DND-41 (cell line): Measurements from ENCODE around the gene SMARCA2.

Experiments used
- ATAC-seq: fragments of 200-7000 bp; cut with Tn5 transposase; 3 replicates; pipeline ENCODE4 v1.9.1; 2021; ENCODE audit warnings: low read depth; ENCODE audit not compliant: insufficient read depth
- DNase-seq: peaks from one replicate; pipeline ENCODE4 v3.0.0-alpha.2; 2020
- H2AFZ ChIP-seq: 2 replicates; pipeline ENCODE4 v1.6.0; 2012; ENCODE audit warnings: low read depth, low read length
- H3K27ac ChIP-seq: 2 replicates; pipeline ENCODE4 v1.5.1; 2012; ENCODE audit warnings: low read length, inconsistent platforms
- H3K27me3 ChIP-seq: fragments of 200-600 bp; sonication (generic); 2 replicates; pipeline ENCODE4 v1.6.0; 2012; ENCODE audit warnings: low read length, mild to moderate bottlenecking, inconsistent platforms; ENCODE audit not compliant: insufficient read depth, poor library complexity
- H3K36me3 ChIP-seq: 2 replicates; pipeline ENCODE4 v1.5.1; 2012; ENCODE audit warnings: low read length, inconsistent platforms; ENCODE audit not compliant: insufficient read depth
- H3K4me1 ChIP-seq: 2 replicates; pipeline ENCODE4 v1.5.1; 2012; ENCODE audit warnings: mild to moderate bottlenecking, low read length; ENCODE audit not compliant: insufficient read depth
- H3K4me2 ChIP-seq: 2 replicates; pipeline ENCODE4 v1.6.0; 2012; ENCODE audit warnings: mild to moderate bottlenecking, moderate library complexity, low read length, inconsistent platforms; ENCODE audit not compliant: insufficient read depth
- H3K4me3 ChIP-seq, 2 experiments: fragments of 200-600 bp in 1 of 2; shearing (Covaris generic) in 1 of 2; 2 replicates each; pipeline ENCODE4 v1.5.1; 2012 to 2016; ENCODE audit warnings: inconsistent platforms in 2 of 2, low read length in 2 of 2, mild to moderate bottlenecking in 2 of 2, low read depth in 1 of 2, moderate library complexity in 1 of 2
- H3K79me2 ChIP-seq: 2 replicates; pipeline ENCODE4 v1.6.0; 2012; ENCODE audit warnings: low read length, inconsistent platforms; ENCODE audit not compliant: insufficient read depth
- H3K9ac ChIP-seq: 2 replicates; pipeline ENCODE4 v1.6.0; 2012; ENCODE audit warnings: low read depth, mild to moderate bottlenecking, inconsistent platforms, low read length, moderate library complexity
- H3K9me3 ChIP-seq: 2 replicates; pipeline ENCODE4 v1.5.1; 2012; ENCODE audit warnings: low read length, moderate library complexity, mild to moderate bottlenecking, inconsistent platforms; ENCODE audit not compliant: insufficient read depth, severe bottlenecking
- H4K20me1 ChIP-seq: 2 replicates; pipeline ENCODE4 v1.6.0; 2012; ENCODE audit warnings: low read length; ENCODE audit not compliant: insufficient read depth
- CTCF ChIP-seq: IDR thresholded peaks from 2 replicates; pipeline ENCODE4 v1.5.1; 2012; ENCODE audit warnings: borderline replicate concordance, low read length, moderate library complexity, mild to moderate bottlenecking; ENCODE audit not compliant: poor library complexity, severe bottlenecking; ENCODE audit errors: extremely low read depth
- EZH2 ChIP-seq: IDR thresholded peaks from 3 replicates; pipeline ENCODE4 v1.6.1; 2012; ENCODE audit warnings: borderline replicate concordance, low read depth, mild to moderate bottlenecking, moderate library complexity, low read length, inconsistent platforms; ENCODE audit not compliant: severe bottlenecking

Gene SMARCA2

GRCh38 chr9:2096376-2096970, 81.3 kb downstream of the SMARCA2 start:
- no peaks in the 10 kb centered on the region for H3K79me2 ChIP-seq
- no peak overlapping the region for H3K4me2 ChIP-seq
- H3K4me3 ChIP-seq = no peak overlapping the region
- peaks cover 58% of the 10 kb centered on the region for H3K36me3 ChIP-seq
- H4K20me1 ChIP-seq = no peaks in the 10 kb centered on the region
- no peaks in the 10 kb centered on the region for H3K4me1 ChIP-seq
- no peak overlapping the region for H2AFZ ChIP-seq
- no peak overlapping the region for H3K27ac ChIP-seq
- H3K9me3 ChIP-seq = no peaks in the 10 kb centered on the region
- H3K27me3 ChIP-seq = no peaks in the 10 kb centered on the region
- H3K9ac ChIP-seq = no peak overlapping the region
- ATAC-seq (no peak; the same call in 2 of the 3 replicates), DNase-seq (no peak)
- TF ChIP-seq EZH2 (no peak), CTCF (no peak)

GRCh38 chr9:2106666-2107065, 91.5 kb downstream of the SMARCA2 start:
- Histone ChIP-seq H3K27me3 (no peaks in the 10 kb centered on the region), H4K20me1 (no peaks in the 10 kb centered on the region), H3K4me1 (no peaks in the 10 kb centered on the region), H3K4me2 (no peak overlapping the region), H3K4me3 (no peak overlapping the region), H3K36me3 (peaks cover 58% of the 10 kb centered on the region), H3K9ac (no peak overlapping the region), H3K79me2 (no peaks in the 10 kb centered on the region), H2AFZ (no peak overlapping the region), H3K27ac (no peak overlapping the region), H3K9me3 (no peaks in the 10 kb centered on the region)
- DNase-seq = no peak
- ATAC-seq = no peak
- TF ChIP-seq EZH2 = no peak

GRCh38 chr9:2107906-2108451, 92.8 kb downstream of the SMARCA2 start:
- no peak for DNase-seq
- no peak overlapping the region for H3K4me2 ChIP-seq
- no peaks in the 10 kb centered on the region for H3K79me2 ChIP-seq
- no peaks in the 10 kb centered on the region for H3K9me3 ChIP-seq
- no peak overlapping the region for H2AFZ ChIP-seq
- H3K27me3 ChIP-seq = no peaks in the 10 kb centered on the region
- no peak overlapping the region for H3K9ac ChIP-seq
- ATAC-seq = no peak
- H3K27ac ChIP-seq = no peak overlapping the region
- H3K4me1 ChIP-seq = no peaks in the 10 kb centered on the region
- peaks cover 57% of the 10 kb centered on the region for H3K36me3 ChIP-seq
- H3K4me3 ChIP-seq = no peak overlapping the region
- no peaks in the 10 kb centered on the region for H4K20me1 ChIP-seq
- TF ChIP-seq EZH2 (no peak), CTCF (no peak)

GRCh38 chr9:2109069-2109650, 94.0 kb downstream of the SMARCA2 start:
- Histone ChIP-seq H3K4me3 (no peak overlapping the region), H3K9me3 (no peaks in the 10 kb centered on the region), H3K27ac (no peak overlapping the region), H3K4me1 (no peaks in the 10 kb centered on the region), H3K27me3 (no peaks in the 10 kb centered on the region), H2AFZ (no peak overlapping the region), H3K36me3 (peaks cover 57% of the 10 kb centered on the region), H3K4me2 (no peak overlapping the region), H3K9ac (no peak overlapping the region), H4K20me1 (no peaks in the 10 kb centered on the region), H3K79me2 (no peaks in the 10 kb centered on the region)
- DNase-seq (no peak), ATAC-seq (no peak)
- no peak for TF ChIP-seq EZH2
- TF ChIP-seq CTCF = no peak
